ENCODE results near the gene KRT3.

The KRT3 gene

DNA sequence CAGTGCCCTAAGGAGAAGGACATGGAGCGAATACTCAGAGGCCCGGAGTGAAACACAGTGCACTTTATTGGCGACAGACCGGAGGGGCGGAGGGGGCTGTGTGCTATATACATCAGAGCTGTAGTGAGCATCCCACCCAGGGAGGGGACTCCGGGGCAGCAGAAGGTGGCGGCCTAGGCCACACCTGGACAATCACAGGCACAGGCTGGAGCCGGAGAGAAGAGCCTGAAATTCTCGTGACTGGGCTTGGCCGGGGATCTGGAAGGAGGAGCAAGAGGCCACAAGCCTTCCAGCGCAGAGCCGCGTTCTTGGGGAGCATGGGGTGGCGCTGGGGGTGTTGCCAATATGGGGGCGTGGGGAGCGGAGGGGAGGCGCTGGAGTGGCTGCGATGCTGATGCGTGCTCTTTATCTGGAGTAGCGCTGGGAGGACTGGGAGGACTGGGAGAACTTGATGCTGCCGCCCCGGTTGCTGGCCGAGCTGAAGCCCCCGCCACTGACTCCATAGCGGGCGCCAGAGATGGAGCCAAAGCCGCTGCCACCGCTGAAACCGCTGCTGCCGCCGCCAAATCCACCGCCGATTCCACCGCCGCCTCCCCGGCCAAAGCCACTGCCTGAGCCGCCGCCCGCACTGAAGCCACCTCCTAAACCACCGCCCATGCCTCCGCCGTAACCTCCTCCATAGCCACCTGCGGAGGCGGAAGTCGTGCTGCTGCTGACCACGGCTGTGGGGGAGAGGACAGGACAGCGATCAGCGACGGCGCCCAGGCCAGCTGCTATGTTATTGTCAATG lies 6.1 kb downstream of the KRT3 start:
- no peak for DNase-seq (ENCODE audit: extremely low spot score)

DNA sequence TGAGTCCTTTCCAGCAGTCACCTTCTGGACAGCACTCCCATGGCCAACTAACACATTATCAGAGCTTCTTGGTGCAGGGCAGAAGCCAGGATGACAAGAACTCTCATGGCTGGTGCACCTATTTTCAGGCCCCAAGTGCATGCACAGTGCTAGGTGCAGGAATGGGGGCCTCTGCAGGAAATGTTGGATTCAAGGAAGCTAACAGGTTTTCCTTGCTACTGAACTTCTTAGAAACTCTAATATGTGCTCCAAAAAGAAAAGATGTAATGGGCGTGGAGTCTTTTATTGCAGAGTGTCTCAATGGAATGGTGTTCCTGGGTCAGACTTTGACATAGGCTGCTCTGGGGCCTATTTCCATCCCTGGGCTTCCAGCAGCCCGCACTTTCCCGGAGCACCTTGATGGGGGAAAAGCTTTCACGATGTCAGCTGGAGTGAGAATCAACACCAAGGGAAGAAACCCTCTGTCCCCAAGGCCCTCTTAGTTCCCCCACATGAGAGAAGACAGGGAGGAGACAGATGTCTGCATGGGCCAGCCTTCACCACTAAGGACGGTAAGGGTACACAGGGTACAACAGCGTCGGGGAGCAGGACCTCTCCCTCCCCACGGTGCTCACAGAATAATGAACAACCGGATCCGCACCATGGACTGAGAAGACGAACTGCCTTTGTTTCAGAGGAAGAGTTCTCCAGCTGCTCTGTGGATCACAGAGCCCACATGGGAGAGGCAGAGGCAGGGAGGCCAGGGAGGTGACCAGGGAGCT lies 6.9 kb downstream of the KRT3 start:
- ChIA-PET CTCF (no interaction called here), POLR2A (no interaction called here)
- TF ChIP-seq, protein P1, sequence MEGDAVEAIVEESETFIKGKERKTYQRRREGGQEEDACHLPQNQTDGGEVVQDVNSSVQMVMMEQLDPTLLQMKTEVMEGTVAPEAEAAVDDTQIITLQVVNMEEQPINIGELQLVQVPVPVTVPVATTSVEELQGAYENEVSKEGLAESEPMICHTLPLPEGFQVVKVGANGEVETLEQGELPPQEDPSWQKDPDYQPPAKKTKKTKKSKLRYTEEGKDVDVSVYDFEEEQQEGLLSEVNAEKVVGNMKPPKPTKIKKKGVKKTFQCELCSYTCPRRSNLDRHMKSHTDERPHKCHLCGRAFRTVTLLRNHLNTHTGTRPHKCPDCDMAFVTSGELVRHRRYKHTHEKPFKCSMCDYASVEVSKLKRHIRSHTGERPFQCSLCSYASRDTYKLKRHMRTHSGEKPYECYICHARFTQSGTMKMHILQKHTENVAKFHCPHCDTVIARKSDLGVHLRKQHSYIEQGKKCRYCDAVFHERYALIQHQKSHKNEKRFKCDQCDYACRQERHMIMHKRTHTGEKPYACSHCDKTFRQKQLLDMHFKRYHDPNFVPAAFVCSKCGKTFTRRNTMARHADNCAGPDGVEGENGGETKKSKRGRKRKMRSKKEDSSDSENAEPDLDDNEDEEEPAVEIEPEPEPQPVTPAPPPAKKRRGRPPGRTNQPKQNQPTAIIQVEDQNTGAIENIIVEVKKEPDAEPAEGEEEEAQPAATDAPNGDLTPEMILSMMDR (IDR thresholded peaks at IDR 0.05; ENCODE audit: control extremely low read depth, extremely low read depth, low read depth, missing control alignments): no peak
- no peak for DNase-seq (ENCODE audit: extremely low spot score)

More for the DNA sequence above, 6.1 kb downstream of the KRT3 start:
- ChIA-PET POLR2A (no interaction called here), CTCF (no interaction called here)
- TF ChIP-seq, protein P1 (IDR thresholded peaks at IDR 0.05; ENCODE audit: control extremely low read depth, extremely low read depth, low read depth, missing control alignments): no peak

DNA sequence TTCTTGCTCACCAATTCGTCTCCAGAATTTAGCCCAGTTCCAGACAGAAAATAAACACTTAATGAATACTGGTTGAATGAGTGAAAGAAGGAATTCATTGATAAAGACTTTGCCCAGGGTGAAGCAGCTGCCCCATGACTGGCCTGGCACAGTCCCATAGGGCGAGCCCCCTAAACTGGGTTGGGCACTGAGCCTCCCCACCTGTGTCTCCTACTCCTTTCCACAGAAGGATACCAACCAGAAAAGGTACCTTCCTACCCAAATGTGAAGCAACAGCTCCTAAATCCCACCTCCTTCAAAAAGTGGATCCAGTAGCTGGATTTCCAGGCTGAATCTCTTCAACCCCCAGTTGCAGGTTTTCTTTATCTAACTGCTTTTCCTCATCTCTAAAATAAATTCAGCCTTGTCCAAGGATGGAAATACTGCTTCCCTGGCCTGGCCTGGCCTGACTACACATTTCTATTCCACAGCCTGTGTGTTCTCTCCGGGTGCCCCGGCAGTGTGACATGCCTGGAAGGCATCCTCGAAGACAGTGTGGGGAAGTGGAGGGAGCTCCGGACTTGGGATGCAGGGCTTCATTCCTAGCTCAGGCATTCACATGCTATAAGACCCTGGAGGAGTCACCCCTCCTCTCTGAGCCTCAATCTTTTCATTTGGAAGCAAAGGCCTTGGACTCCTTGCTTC lies 7.6 kb downstream of the KRT3 start:
- POLR2A ChIA-PET: no interaction called here
- TF ChIP-seq, protein P1 (IDR thresholded peaks at IDR 0.05; ENCODE audit: control extremely low read depth, extremely low read depth, low read depth, missing control alignments): no peak

GRCh38 chr12:52787324-52788191 lies 8.4 kb downstream of the KRT3 start:
- CTCF ChIA-PET: no interaction called here
- POLR2A ChIA-PET: no interaction called here
- TF ChIP-seq, protein P1 (IDR thresholded peaks at IDR 0.05; ENCODE audit: control extremely low read depth, extremely low read depth, low read depth, missing control alignments): no peak
- no peak for DNase-seq (ENCODE audit: extremely low spot score)

More for the DNA sequence above, 7.6 kb downstream of the KRT3 start:
- CTCF ChIA-PET: no interaction called here
- DNase-seq (ENCODE audit: extremely low spot score): no peak

DNA sequence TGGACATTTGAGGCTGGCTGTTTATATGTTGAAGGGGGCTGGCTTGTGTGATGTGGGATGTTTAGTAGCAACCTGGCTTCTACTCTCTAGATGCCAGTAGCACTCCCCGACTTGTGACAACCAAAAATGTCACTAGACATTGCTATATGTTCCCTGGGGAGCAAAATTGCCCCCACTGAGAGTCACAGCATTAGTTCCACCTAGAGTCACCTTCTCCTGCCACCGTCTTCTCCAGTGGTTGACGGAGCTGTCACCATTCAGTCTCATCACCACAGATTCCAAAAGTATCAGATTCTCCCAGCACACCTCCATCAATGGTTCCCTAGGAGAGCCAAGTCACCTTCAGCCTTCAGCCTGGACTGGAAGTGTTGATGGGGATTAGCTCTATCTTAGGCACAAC lies 11.0 kb downstream of the KRT3 start:
- CTCF ChIA-PET: interaction anchor here (1.1 kb wide), 1 partner anchor 10 kb away, joined by 3 read pairs; no protein-coding TSS in a partner anchor
- POLR2A ChIA-PET: no interaction called here
- no peak for DNase-seq (ENCODE audit: extremely low spot score)
- TF ChIP-seq, protein P1 (IDR thresholded peaks at IDR 0.05; ENCODE audit: control extremely low read depth, extremely low read depth, low read depth, missing control alignments): no peak
